ENCODE measurements around the gene CEP350. TPM values are rescaled to one million over a fixed set of nuclear protein-coding genes. Genes with fewer than 3 reads are reported as not detected.

CEP350 gene
- total RNA-seq, 2 donors from 2014 or later = 32.2 to 42.2 TPM

DNA sequence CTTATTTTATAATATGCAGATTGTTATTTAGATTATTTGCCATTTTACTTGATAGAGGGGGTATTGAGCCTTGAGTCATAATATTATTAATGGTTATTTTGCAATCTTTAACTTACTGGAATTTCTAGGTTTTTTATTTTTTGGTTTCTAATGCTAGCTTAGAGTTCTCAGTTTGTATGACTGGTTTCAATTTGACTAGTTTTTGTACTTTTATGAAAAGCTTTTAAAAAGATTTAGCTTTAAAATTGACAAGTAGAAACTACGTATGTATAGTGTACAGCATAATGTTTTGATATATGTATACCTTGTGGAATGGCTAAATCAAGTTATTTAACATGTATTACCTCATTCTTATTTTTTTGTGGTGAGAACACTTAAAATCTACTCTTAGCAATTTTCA, 41.5 kb downstream of the CEP350 start:
- no peak overlapping the region for H3K27ac ChIP-seq (ENCODE audit: low read depth, low read length)
- Mint-ChIP-seq H3K36me3 (ENCODE audit: low read depth) (peaks cover 26% of the 10 kb centered on the region), H3K4me3 (no peak overlapping the region), H3K4me1 (no peaks in the 10 kb centered on the region), H3K9me3 (no peaks in the 10 kb centered on the region), H3K27ac (no peak overlapping the region), H3K27me3 (ENCODE audit: insufficient read depth) (no peaks in the 10 kb centered on the region)
- no peak overlapping the region for H3K9ac ChIP-seq (ENCODE audit: extremely low read depth, low read length, poor library complexity, severe bottlenecking)
- H3K4me1 ChIP-seq (ENCODE audit: control insufficient read depth, insufficient read depth, low read length) = no peaks in the 10 kb centered on the region
- TF ChIP-seq, protein P1, sequence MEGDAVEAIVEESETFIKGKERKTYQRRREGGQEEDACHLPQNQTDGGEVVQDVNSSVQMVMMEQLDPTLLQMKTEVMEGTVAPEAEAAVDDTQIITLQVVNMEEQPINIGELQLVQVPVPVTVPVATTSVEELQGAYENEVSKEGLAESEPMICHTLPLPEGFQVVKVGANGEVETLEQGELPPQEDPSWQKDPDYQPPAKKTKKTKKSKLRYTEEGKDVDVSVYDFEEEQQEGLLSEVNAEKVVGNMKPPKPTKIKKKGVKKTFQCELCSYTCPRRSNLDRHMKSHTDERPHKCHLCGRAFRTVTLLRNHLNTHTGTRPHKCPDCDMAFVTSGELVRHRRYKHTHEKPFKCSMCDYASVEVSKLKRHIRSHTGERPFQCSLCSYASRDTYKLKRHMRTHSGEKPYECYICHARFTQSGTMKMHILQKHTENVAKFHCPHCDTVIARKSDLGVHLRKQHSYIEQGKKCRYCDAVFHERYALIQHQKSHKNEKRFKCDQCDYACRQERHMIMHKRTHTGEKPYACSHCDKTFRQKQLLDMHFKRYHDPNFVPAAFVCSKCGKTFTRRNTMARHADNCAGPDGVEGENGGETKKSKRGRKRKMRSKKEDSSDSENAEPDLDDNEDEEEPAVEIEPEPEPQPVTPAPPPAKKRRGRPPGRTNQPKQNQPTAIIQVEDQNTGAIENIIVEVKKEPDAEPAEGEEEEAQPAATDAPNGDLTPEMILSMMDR (conservative IDR thresholded peaks at IDR 0.05) = no peak
- H3K9me3 ChIP-seq (ENCODE audit: control insufficient read depth, low read length) = no peaks in the 10 kb centered on the region
- 100% methylated on average over 1 of the region's 1 CpG; no CpG with 5 or more reads in 1 of the 2 experiments for WGBS, 2 experiments (ENCODE audit: insufficient coverage in 1 of 2, insufficient read length in 1 of 2)
- no peak for DNase-seq
- H3K36me3 ChIP-seq (ENCODE audit: control insufficient read depth, insufficient read depth, low read length) = peaks cover 66% of the 10 kb centered on the region
- no peak overlapping the region for H3K4me3 ChIP-seq (ENCODE audit: low read length)
- H3K27me3 ChIP-seq (ENCODE audit: control insufficient read depth, insufficient read depth, low read length, poor library complexity, severe bottlenecking) = no peaks in the 10 kb centered on the region

DNA sequence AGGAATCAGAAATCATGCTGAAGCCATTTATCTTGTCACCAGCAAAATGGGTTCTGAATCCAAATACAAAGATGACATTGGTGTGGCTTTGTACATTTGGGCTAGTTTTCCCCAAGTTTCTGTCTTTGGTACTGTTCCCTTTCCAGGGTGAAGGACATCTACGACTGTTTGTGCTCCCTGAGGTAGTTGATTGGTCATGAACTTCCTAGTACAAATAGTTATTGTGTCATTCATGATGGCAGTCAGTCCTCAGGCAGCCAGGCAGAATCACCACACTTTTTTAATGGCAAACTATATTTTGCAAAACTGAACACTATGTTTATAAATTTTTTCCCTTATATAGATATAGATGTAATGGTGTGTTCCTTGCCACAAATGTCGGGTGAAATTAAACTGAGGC, 46.0 kb downstream of the CEP350 start:
- H3K9ac ChIP-seq (ENCODE audit: extremely low read depth, low read length, poor library complexity, severe bottlenecking) = no peak overlapping the region
- peaks cover 13% of the 10 kb centered on the region for H3K36me3 Mint-ChIP-seq (ENCODE audit: low read depth)
- no peak for DNase-seq
- H3K4me3 ChIP-seq (ENCODE audit: low read length) = no peak overlapping the region
- H3K4me3 Mint-ChIP-seq = no peak overlapping the region
- H3K36me3 ChIP-seq (ENCODE audit: control insufficient read depth, insufficient read depth, low read length) = peaks cover 46% of the 10 kb centered on the region
- no peaks in the 10 kb centered on the region for H3K4me1 ChIP-seq (ENCODE audit: control insufficient read depth, insufficient read depth, low read length)
- H3K27ac Mint-ChIP-seq = no peak overlapping the region
- no peak overlapping the region for H3K27ac ChIP-seq (ENCODE audit: low read depth, low read length)
- TF ChIP-seq, protein P1 (conservative IDR thresholded peaks at IDR 0.05) = no peak
- WGBS, 2 experiments (ENCODE audit: insufficient coverage in 1 of 2, insufficient read length in 1 of 2) = 93% methylated on average over 1 of the region's 2 CpGs; no CpG with 5 or more reads in 1 of the 2 experiments
- H3K4me1 Mint-ChIP-seq = no peaks in the 10 kb centered on the region
- no peaks in the 10 kb centered on the region for H3K27me3 Mint-ChIP-seq (ENCODE audit: insufficient read depth)
- H3K27me3 ChIP-seq (ENCODE audit: control insufficient read depth, insufficient read depth, low read length, poor library complexity, severe bottlenecking) = no peaks in the 10 kb centered on the region
- no peaks in the 10 kb centered on the region for H3K9me3 ChIP-seq (ENCODE audit: control insufficient read depth, low read length)
- no peaks in the 10 kb centered on the region for H3K9me3 Mint-ChIP-seq

DNA sequence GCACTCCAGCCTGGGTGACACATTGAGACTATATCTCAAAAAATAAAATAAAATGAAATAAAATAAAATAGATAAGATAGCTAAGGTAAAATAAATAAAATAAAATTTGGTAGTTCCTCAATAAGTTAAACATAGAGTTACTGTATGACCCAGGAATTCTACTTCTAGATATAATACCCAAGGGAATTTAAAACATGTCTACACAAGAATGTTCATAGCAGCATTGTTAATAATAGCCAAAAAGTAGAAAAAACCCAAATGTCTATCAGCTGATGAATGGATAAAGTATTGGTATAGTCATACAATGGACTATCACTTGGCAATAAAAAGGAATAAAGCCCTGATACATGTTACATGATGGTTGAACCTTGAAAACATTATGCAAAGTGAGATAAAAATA, 47.8 kb downstream of the CEP350 start:
- H3K4me1 Mint-ChIP-seq = no peaks in the 10 kb centered on the region
- Histone ChIP-seq H3K27me3 (ENCODE audit: control insufficient read depth, insufficient read depth, low read length, poor library complexity, severe bottlenecking) (no peaks in the 10 kb centered on the region), H3K9ac (ENCODE audit: extremely low read depth, low read length, poor library complexity, severe bottlenecking) (no peak overlapping the region), H3K27ac (ENCODE audit: low read depth, low read length) (no peak overlapping the region), H3K36me3 (ENCODE audit: control insufficient read depth, insufficient read depth, low read length) (peaks cover 44% of the 10 kb centered on the region), H3K4me3 (ENCODE audit: low read length) (no peak overlapping the region), H3K9me3 (ENCODE audit: control insufficient read depth, low read length) (no peaks in the 10 kb centered on the region), H3K4me1 (ENCODE audit: control insufficient read depth, insufficient read depth, low read length) (no peaks in the 10 kb centered on the region)
- H3K27ac Mint-ChIP-seq = no peak overlapping the region
- TF ChIP-seq, protein P1 (conservative IDR thresholded peaks at IDR 0.05) = no peak
- no peak for DNase-seq
- no peaks in the 10 kb centered on the region for H3K27me3 Mint-ChIP-seq (ENCODE audit: insufficient read depth)
- no peak overlapping the region for H3K4me3 Mint-ChIP-seq
- H3K36me3 Mint-ChIP-seq (ENCODE audit: low read depth) = peaks cover 18% of the 10 kb centered on the region
- peaks cover 10% of the 10 kb centered on the region for H3K9me3 Mint-ChIP-seq
